ENCODE data around the gene TMED9. TPM values are rescaled to one million over a fixed set of nuclear protein-coding genes. Genes with fewer than 3 reads are reported as not detected.

The TMED9 gene
- total and polyA plus RNA-seq, 2 donors (not counting 3 experiments of a cell fraction or from before 2014, with no cell fraction given), result 291 to 331 TPM

GRCh38 chr5:177595026-177595585 is 3.1 kb downstream of the TMED9 start:
- Histone ChIP-seq H3K4me3 (replicated peaks in 1 of 3; ENCODE audit: insufficient read depth in 1 of 3, low read depth in 1 of 3, low read length in 3 of 3) (no peak overlapping the region), H3K4me1 (ENCODE audit: control insufficient read depth, extremely low read depth, insufficient read depth, low read length) (peaks cover 16% of the 10 kb centered on the region), H3K9me3 (replicated peaks; ENCODE audit: control insufficient read depth, insufficient read depth, low read length) (no peaks in the 10 kb centered on the region), H3K4me2 (ENCODE audit: insufficient read depth, low read length) (no peak overlapping the region), H3K36me3 (ENCODE audit: control insufficient read depth in 2 of 2, extremely low read depth in 1 of 2, insufficient read depth in 2 of 2, low read length in 2 of 2) (peaks cover 16 to 33% of the 10 kb centered on the region in 2 experiments), H3K9ac (replicated peaks; ENCODE audit: extremely low read depth, insufficient read depth, low read length) (no peak overlapping the region), H2AFZ (ENCODE audit: low read depth, low read length) (no peak overlapping the region), H3K27me3 (ENCODE audit: control insufficient read depth in 2 of 2, insufficient read depth in 2 of 2, low read length in 2 of 2) (peaks cover 0 to 11% of the 10 kb centered on the region in 2 experiments), H3K27ac (ENCODE audit: insufficient read depth, low read depth, low read length) (no peak overlapping the region), H3K9me1 (replicated peaks; ENCODE audit: control insufficient read depth, extremely low read depth, insufficient read depth, low read length) (no peaks in the 10 kb centered on the region), H3K79me2 (ENCODE audit: control insufficient read depth, insufficient read depth, low read length) (peaks cover 23% of the 10 kb centered on the region), H4K20me1 (replicated peaks; ENCODE audit: control insufficient read depth, extremely low read depth, insufficient read depth, low read length) (no peaks in the 10 kb centered on the region)
- CTCF ChIA-PET, result no interaction called here
- FAIRE-seq, result no peak
- BruUV-seq (replicated peaks), result no TSS peak
- TF ChIP-seq EZH2 (IDR thresholded peaks at IDR 0.05; ENCODE audit: borderline replicate concordance, low read depth, low read length, severe bottlenecking), result no peak
- no peak for TF ChIP-seq MAX (IDR thresholded peaks at IDR 0.05; ENCODE audit: insufficient read depth, insufficient read length)
- TF ChIP-seq POLR2A (IDR thresholded peaks at IDR 0.05; ENCODE audit: low read depth, low read length), result no peak
- TF ChIP-seq POLR2AphosphoS5 (IDR thresholded peaks at IDR 0.05; ENCODE audit: insufficient read depth, low read depth, low read length), result no peak
- no peak for TF ChIP-seq MYC (IDR thresholded peaks at IDR 0.05; ENCODE audit: low read depth, low read length)
- TF ChIP-seq GATA2 (IDR thresholded peaks at IDR 0.05; ENCODE audit: insufficient read depth, insufficient read length, low read depth, low read length), result no peak
- no peak for TF ChIP-seq JUN (IDR thresholded peaks at IDR 0.05; ENCODE audit: borderline replicate concordance, insufficient read depth, insufficient read length, low read depth)
- TF ChIP-seq FOS (IDR thresholded peaks at IDR 0.05; ENCODE audit: borderline replicate concordance, insufficient read depth, low read length), result no peak
- TF ChIP-seq CTCF (IDR thresholded peaks at IDR 0.05; ENCODE audit: extremely low read depth in 1 of 2, insufficient read depth in 1 of 2, low read depth in 1 of 2, low read length in 2 of 2), result no peak
- dilution Hi-C loops (cut with MboI; ENCODE audit: extremely low pct_ligation_motif_present, low sequenced_read_pairs), result no loop called here
- POLR2A ChIA-PET, result no interaction called here
- DNase-seq (ENCODE audit: low read depth, low spot score), result no peak
- intact Hi-C loops (cut with micrococcal nuclease), result loop anchor here (10.0 kb wide), 1 partner anchor 1210 kb away; the partner anchor contains the start of genes HIGD2A and NOP16
